Measurements from ENCODE around the gene PCK1. TPM values are rescaled to one million over a fixed set of nuclear protein-coding genes. Genes with fewer than 3 reads are reported as not detected.
A peak's percentile ranks its signal among the peaks of the same experiment; 100 is the strongest.

Gene PCK1
- total and polyA plus RNA-seq, 2 donors from 2014 or later = 29.7 to 551 TPM

DNA sequence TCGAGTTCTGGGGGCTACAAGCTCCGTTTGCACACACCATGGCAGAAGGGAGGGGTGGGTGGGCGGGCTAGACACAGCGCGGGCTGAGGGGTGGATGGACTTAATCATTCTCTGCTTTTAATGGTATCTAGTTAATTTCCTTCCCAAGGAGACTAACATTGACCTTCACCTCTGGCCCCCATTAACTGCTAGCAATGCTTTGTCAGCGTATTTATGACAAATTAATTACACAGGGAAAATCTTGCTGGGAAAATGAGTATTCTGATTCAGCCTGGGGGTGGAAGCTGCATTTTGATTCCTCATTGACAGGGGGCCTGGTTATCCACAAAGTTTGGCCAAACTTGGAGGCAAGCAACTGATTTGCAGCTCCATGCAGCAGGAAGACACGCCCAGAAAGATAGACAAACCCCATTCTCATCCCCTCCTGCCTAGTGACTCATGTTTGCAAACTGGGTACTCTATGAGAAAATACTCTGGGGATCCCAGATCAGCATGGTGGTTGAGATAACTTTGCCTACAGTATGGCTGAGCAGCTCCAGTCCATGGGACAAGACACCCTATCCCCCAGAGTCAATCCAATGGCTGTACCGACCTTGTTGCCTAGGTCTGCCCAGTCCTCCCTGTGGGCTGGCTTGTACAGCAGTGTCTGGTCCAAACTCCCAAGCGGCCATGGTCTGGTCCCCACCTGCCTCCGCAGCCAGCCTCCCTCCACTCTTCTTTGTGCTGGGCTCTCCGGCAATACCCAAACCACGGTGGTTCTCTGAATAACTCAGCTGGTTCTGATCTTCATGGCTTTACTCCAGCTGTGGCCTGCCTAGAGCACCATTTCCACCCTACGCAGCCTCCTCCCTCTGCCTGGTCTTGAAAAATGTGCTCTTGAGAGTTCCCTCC is 39.7 kb downstream of the PCK1 start:
- H3K36me3 ChIP-seq (ENCODE audit: control insufficient read depth in 2 of 3, insufficient read depth in 3 of 3, low read length in 3 of 3) = no peaks in the 10 kb centered on the region
- no peak for FAIRE-seq
- H3K4me1 ChIP-seq (ENCODE audit: control insufficient read depth in 2 of 3, insufficient read depth in 2 of 3, low read depth in 1 of 3, low read length in 3 of 3) = peaks cover 0 to 2% (median 0%) of the 10 kb centered on the region in 3 donors
- no peak overlapping the region for H3K4me3 ChIP-seq (ENCODE audit: low read length in 3 of 3)
- no peak overlapping the region for H3K27ac ChIP-seq (ENCODE audit: low read depth in 2 of 2, low read length in 2 of 2)
- H3K9me3 ChIP-seq (ENCODE audit: control insufficient read depth in 2 of 3, insufficient read depth in 1 of 3, low read length in 3 of 3) = no peaks in the 10 kb centered on the region
- DNase-seq = peak in 3 of 5 donors; percentile 30 to 72 (median 52)
- no peaks in the 10 kb centered on the region for H3K27me3 ChIP-seq (ENCODE audit: control insufficient read depth, insufficient read depth, low read length)
- intact Hi-C loops (cut with DNase I) = no loop called here
- no peak for TF ChIP-seq CTCF (IDR thresholded peaks at IDR 0.05; ENCODE audit: borderline replicate concordance, extremely low read depth, insufficient read depth)
- H3K9ac ChIP-seq (ENCODE audit: low read length in 3 of 3) = no peak overlapping the region

GRCh38 chr20:57601211-57601570 is 40.3 kb downstream of the PCK1 start:
- intact Hi-C loops (cut with DNase I) = no loop called here
- H3K27ac ChIP-seq (ENCODE audit: low read depth in 2 of 2, low read length in 2 of 2) = no peak overlapping the region
- H3K4me1 ChIP-seq (ENCODE audit: control insufficient read depth in 2 of 3, insufficient read depth in 2 of 3, low read depth in 1 of 3, low read length in 3 of 3) = peaks cover 0 to 2% (median 0%) of the 10 kb centered on the region in 3 donors
- no peak for FAIRE-seq
- no peaks in the 10 kb centered on the region for H3K9me3 ChIP-seq (ENCODE audit: control insufficient read depth in 2 of 3, insufficient read depth in 1 of 3, low read length in 3 of 3)
- H3K4me3 ChIP-seq (ENCODE audit: low read length in 3 of 3) = no peak overlapping the region
- no peaks in the 10 kb centered on the region for H3K27me3 ChIP-seq (ENCODE audit: control insufficient read depth, insufficient read depth, low read length)
- no peak for DNase-seq
- H3K36me3 ChIP-seq (ENCODE audit: control insufficient read depth in 2 of 3, insufficient read depth in 3 of 3, low read length in 3 of 3) = no peaks in the 10 kb centered on the region
- no peak for TF ChIP-seq CTCF (IDR thresholded peaks at IDR 0.05; ENCODE audit: borderline replicate concordance, extremely low read depth, insufficient read depth)
- no peak overlapping the region for H3K9ac ChIP-seq (ENCODE audit: low read length in 3 of 3)

DNA sequence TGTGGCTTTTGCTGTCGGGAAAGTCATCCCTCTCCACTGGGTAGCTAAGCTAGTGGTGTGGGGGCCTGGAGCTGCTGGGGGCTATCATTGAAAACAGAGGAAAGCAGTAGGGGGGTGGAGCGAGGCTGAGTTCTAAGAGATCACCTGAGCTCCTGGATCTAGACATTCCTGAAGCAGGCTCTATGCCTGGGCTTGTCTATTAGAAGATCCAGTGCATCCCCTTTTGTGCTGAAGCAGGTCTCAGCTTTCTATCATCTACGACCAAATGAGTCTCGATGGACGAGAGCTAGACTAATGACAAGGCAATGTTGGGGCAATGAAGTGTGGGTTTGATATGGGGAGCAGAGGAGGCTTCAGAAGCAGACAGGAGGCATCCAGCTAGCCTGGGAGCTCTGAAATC is 40.8 kb downstream of the PCK1 start:
- intact Hi-C loops (cut with DNase I) = no loop called here

More for the DNA sequence above, 40.8 kb downstream of the PCK1 start:
- no peak for DNase-seq
- no peak for FAIRE-seq
- Histone ChIP-seq H3K27me3 (ENCODE audit: control insufficient read depth, insufficient read depth, low read length) (no peaks in the 10 kb centered on the region), H3K9me3 (ENCODE audit: control insufficient read depth in 2 of 3, insufficient read depth in 1 of 3, low read length in 3 of 3) (no peaks in the 10 kb centered on the region), H3K4me3 (ENCODE audit: low read length in 3 of 3) (no peak overlapping the region), H3K27ac (ENCODE audit: low read depth in 2 of 2, low read length in 2 of 2) (no peak overlapping the region), H3K9ac (ENCODE audit: low read length in 3 of 3) (no peak overlapping the region), H3K36me3 (ENCODE audit: control insufficient read depth in 2 of 3, insufficient read depth in 3 of 3, low read length in 3 of 3) (no peaks in the 10 kb centered on the region), H3K4me1 (ENCODE audit: control insufficient read depth in 2 of 3, insufficient read depth in 2 of 3, low read depth in 1 of 3, low read length in 3 of 3) (peaks cover 0 to under 1% (median 0%) of the 10 kb centered on the region in 3 donors)
- no peak for TF ChIP-seq CTCF (IDR thresholded peaks at IDR 0.05; ENCODE audit: borderline replicate concordance, extremely low read depth, insufficient read depth)

Measured in kidney (tissue), 14 donors.